Keratinocyte (primary cell): ENCODE data around the gene UBXN6. TPM values are rescaled to one million over a fixed set of nuclear protein-coding genes. Genes with fewer than 3 reads are reported as not detected.

Source experiments
- DNase-seq: peaks from one replicate; pipeline ENCODE4 v3.0.0-alpha.2; 2011; ENCODE audit warnings: low read depth, missing footprints, low spot score
- FAIRE-seq: peaks from 2 replicates; lab custom pipeline; 2011; peaks lifted over from hg19 to GRCh38; lab: Jason Lieb, UNC
- H2AFZ ChIP-seq: 2 replicates; pipeline ENCODE4 v1.6.0; 2012; ENCODE audit warnings: low read length, control low read depth, inconsistent platforms; ENCODE audit not compliant: control insufficient read depth
- H3K27ac ChIP-seq: 2 replicates; pipeline ENCODE4 v1.5.1; 2011; ENCODE audit warnings: low read length; ENCODE audit not compliant: control insufficient read depth, insufficient read depth
- H3K27me3 ChIP-seq: 3 replicates; pipeline ENCODE4 v1.6.0; 2011; ENCODE audit warnings: low read length; ENCODE audit not compliant: control insufficient read depth, insufficient read depth; ENCODE audit errors: extremely low read depth
- H3K36me3 ChIP-seq, 2 experiments: 2 replicates in 1 of 2; 3 replicates in 1 of 2; pipeline ENCODE4 v1.5.1; 2011; ENCODE audit warnings: low read length in 2 of 2, mild to moderate bottlenecking in 1 of 2; ENCODE audit not compliant: control insufficient read depth in 2 of 2, insufficient read depth in 2 of 2; ENCODE audit errors: extremely low read depth in 1 of 2
- H3K4me1 ChIP-seq: 3 replicates; pipeline ENCODE4 v1.5.1; 2011; ENCODE audit warnings: low read length; ENCODE audit not compliant: control insufficient read depth, insufficient read depth; ENCODE audit errors: extremely low read depth
- H3K4me2 ChIP-seq: 3 replicates; pipeline ENCODE4 v1.6.0; 2011; ENCODE audit warnings: low read depth, low read length; ENCODE audit not compliant: control insufficient read depth, insufficient read depth; ENCODE audit errors: extremely low read depth
- H3K4me3 ChIP-seq, 3 experiments: fragments of 200-600 bp in 1 of 3; sonication (generic) in 1 of 3; 2 replicates in 2 of 3; 3 replicates in 1 of 3; pipeline ENCODE4 v1.5.1; 2011 to 2016; ENCODE audit warnings: low read length in 3 of 3, mild to moderate bottlenecking in 3 of 3, control low read depth in 2 of 3, inconsistent platforms in 1 of 3, low read depth in 1 of 3, mixed read lengths in 1 of 3, mixed run types in 1 of 3, moderate library complexity in 1 of 3; ENCODE audit not compliant: control insufficient read depth in 2 of 3, insufficient read depth in 2 of 3; ENCODE audit errors: extremely low read depth in 1 of 3
- H3K79me2 ChIP-seq: 2 replicates; pipeline ENCODE4 v1.6.0; 2012; ENCODE audit warnings: low read length; ENCODE audit not compliant: control insufficient read depth, insufficient read depth
- H3K9ac ChIP-seq: 3 replicates; pipeline ENCODE4 v1.6.0; 2011; ENCODE audit warnings: low read length; ENCODE audit not compliant: control insufficient read depth, insufficient read depth; ENCODE audit errors: extremely low read depth
- H3K9me1 ChIP-seq: 3 replicates; pipeline ENCODE4 v1.6.0; 2011; ENCODE audit warnings: low read length; ENCODE audit not compliant: control insufficient read depth, insufficient read depth; ENCODE audit errors: extremely low read depth
- H3K9me3 ChIP-seq: 2 replicates; pipeline ENCODE4 v1.5.1; 2012; ENCODE audit warnings: low read depth, low read length; ENCODE audit not compliant: control insufficient read depth
- H4K20me1 ChIP-seq: 3 replicates; pipeline ENCODE4 v1.6.0; 2011; ENCODE audit warnings: low read length; ENCODE audit not compliant: control insufficient read depth, insufficient read depth; ENCODE audit errors: extremely low read depth
- CTCF ChIP-seq, 3 experiments: IDR thresholded peaks in 1 of 3; conservative IDR thresholded peaks in 1 of 3; optimal IDR thresholded peaks in 1 of 3; 2 replicates in 2 of 3; 3 replicates in 1 of 3; pipeline versions ENCODE3 to v1.5.1; 2011; ENCODE audit warnings: low read length in 3 of 3, mild to moderate bottlenecking in 3 of 3, moderate library complexity in 2 of 3, control low read depth in 1 of 3, inconsistent platforms in 1 of 3; ENCODE audit not compliant: insufficient read depth in 2 of 3; ENCODE audit errors: extremely low read depth in 1 of 3
- EZH2 ChIP-seq: IDR thresholded peaks from one replicate; pipeline ENCODE4 v1.6.1; 2012; ENCODE audit warnings: inconsistent platforms, mild to moderate bottlenecking, low read length, moderate library complexity
- dilution Hi-C: fragments of 300-500 bp; cut with MboI; formaldehyde crosslinking; loops from one replicate; pipeline ENCODE4 v1.7.0; 2020; ENCODE audit warnings: low sequenced_read_pairs; ENCODE audit not compliant: extremely low pct_ligation_motif_present
- polyA plus RNA-seq, 5 experiments: library from polyadenylated mRNA; depleted of rRNA in 3 of 5; stranded (reverse) in 3 of 5; stranded (forward) in 1 of 5; unstranded in 1 of 5; fragments of >200 nt; gene quantifications; 1 replicate in 1 of 5; 2 replicates in 3 of 5; 3 replicates in 1 of 5; pipeline versions ENCODE4 v1.2.1 to v1.2.3, GENCODE V29; 2011 to 2012; ENCODE audit warnings: missing spikeins in 2 of 5, low read depth in 1 of 5, low replicate concordance in 1 of 5

The UBXN6 gene
- polyA plus RNA-seq, 1 donor (not counting 4 experiments of a cell fraction or from before 2014, with no cell fraction given): 36.4 TPM

GRCh38 chr19:4434391-4434790, 23.2 kb downstream of the UBXN6 start:
- TF ChIP-seq EZH2: no peak
- no peak for TF ChIP-seq CTCF (optimal IDR thresholded peaks at IDR 0.05 in 1 of 3, IDR thresholded peaks at IDR 0.05 in 1 of 3, conservative IDR thresholded peaks at IDR 0.05 in 1 of 3; ENCODE audit: extremely low read depth in 1 of 3, insufficient read depth in 2 of 3, low read length in 3 of 3)
- FAIRE-seq: no peak
- dilution Hi-C loops: no loop called here
- no peaks in the 10 kb centered on the region for H3K79me2 ChIP-seq
- no peaks in the 10 kb centered on the region for H4K20me1 ChIP-seq
- no peaks in the 10 kb centered on the region for H3K27me3 ChIP-seq
- no peak overlapping the region for H3K4me2 ChIP-seq
- no peak overlapping the region for H2AFZ ChIP-seq
- DNase-seq: no peak
- H3K9me1 ChIP-seq: no peaks in the 10 kb centered on the region
- no peaks in the 10 kb centered on the region for H3K9me3 ChIP-seq
- H3K4me1 ChIP-seq: no peaks in the 10 kb centered on the region
- no peak overlapping the region for H3K9ac ChIP-seq
- H3K27ac ChIP-seq: no peak overlapping the region
- H3K36me3 ChIP-seq: peaks cover 19 to 31% of the 10 kb centered on the region in 2 experiments
- no peak overlapping the region for H3K4me3 ChIP-seq

GRCh38 chr19:4432918-4433506, 24.6 kb downstream of the UBXN6 start:
- Histone ChIP-seq H3K9ac (no peak overlapping the region), H3K9me1 (no peaks in the 10 kb centered on the region), H3K4me3 (no peak overlapping the region), H3K27ac (no peak overlapping the region), H3K4me1 (no peaks in the 10 kb centered on the region), H3K27me3 (no peaks in the 10 kb centered on the region), H2AFZ (no peak overlapping the region), H3K4me2 (no peak overlapping the region), H3K36me3 (peaks cover 21 to 38% of the 10 kb centered on the region in 2 experiments), H4K20me1 (no peaks in the 10 kb centered on the region), H3K79me2 (no peaks in the 10 kb centered on the region), H3K9me3 (no peaks in the 10 kb centered on the region)
- FAIRE-seq (no peak), DNase-seq (no peak)
- TF ChIP-seq CTCF (optimal IDR thresholded peaks at IDR 0.05 in 1 of 3, IDR thresholded peaks at IDR 0.05 in 1 of 3, conservative IDR thresholded peaks at IDR 0.05 in 1 of 3; ENCODE audit: extremely low read depth in 1 of 3, insufficient read depth in 2 of 3, low read length in 3 of 3) (no peak), EZH2 (no peak)
- dilution Hi-C loops: no loop called here
